Suprapubic skin (tissue), 4 donors: ENCODE results near the gene KCNK5. TPM values are rescaled to one million over a fixed set of nuclear protein-coding genes. Genes with fewer than 3 reads are reported as not detected.

Experiments used
- DNase-seq, 2 donors: peaks; one replicate each; pipeline ENCODE4 v3.0.0-alpha.2; 2019; ENCODE audit warnings: low spot score in 2 of 2
- H3K27ac ChIP-seq: fragments of 200-600 bp; sonication (generic); one replicate; pipeline ENCODE4 v1.5.1; 2019
- H3K27me3 ChIP-seq: fragments of 200-600 bp; sonication (generic); one replicate; pipeline ENCODE4 v1.5.1; 2019
- H3K36me3 ChIP-seq: fragments of 200-600 bp; sonication (generic); one replicate; pipeline ENCODE4 v1.5.1; 2019
- H3K4me1 ChIP-seq: fragments of 200-600 bp; sonication (generic); one replicate; pipeline ENCODE4 v1.5.1; 2019
- H3K4me3 ChIP-seq: fragments of 200-600 bp; sonication (generic); one replicate; pipeline ENCODE4 v1.5.1; 2019; ENCODE audit warnings: mild to moderate bottlenecking
- H3K9me3 ChIP-seq: fragments of 200-600 bp; sonication (generic); one replicate; pipeline ENCODE4 v1.5.1; 2019
- CTCF ChIP-seq, 2 donors: fragments of 200-600 bp in 1 of 2; fragments of 450-650 bp in 1 of 2; sonication (generic) in 1 of 2; IDR thresholded peaks; one replicate each; pipeline ENCODE4 v1.5.1; 2016 to 2019; ENCODE audit warnings: antibody characterized with exemption in 2 of 2, mild to moderate bottlenecking in 1 of 2, moderate library complexity in 1 of 2
- EP300 ChIP-seq: sonication (generic); formaldehyde crosslinking; IDR thresholded peaks from one replicate; pipeline ENCODE4 v1.6.1; 2017; ENCODE audit warnings: antibody characterized with exemption
- POLR2A ChIP-seq, 2 donors: fragments of 450-650 bp; IDR thresholded peaks; one replicate each; pipeline ENCODE4 v1.6.1; 2017; ENCODE audit warnings: antibody characterized with exemption in 2 of 2, mild to moderate bottlenecking in 2 of 2, moderate library complexity in 2 of 2
- POLR2AphosphoS5 ChIP-seq, 3 donors: sonication (generic); formaldehyde crosslinking; IDR thresholded peaks; one replicate each; pipeline ENCODE4 v1.6.1; 2017; ENCODE audit warnings: antibody characterized with exemption in 3 of 3
- WGBS: methylation state at CpG from one replicate; pipeline ENCODE4 v1.1.5; 2018; 5-methylcytosine and 5-hydroxymethylcytosine counted together
- total RNA-seq, 4 donors: library from RNA; depleted of rRNA; stranded (reverse); fragments of >200 nt; gene quantifications; one replicate each; pipeline ENCODE4 v1.1.0, GENCODE V29; 2016

Gene KCNK5
- total RNA-seq, 4 donors from 2014 or later, result 18.6 to 43.9 (median 26.3) TPM

GRCh38 chr6:39198528-39198927 lies 30.7 kb downstream of the KCNK5 start:
- no peak overlapping the region for H3K27ac ChIP-seq
- TF ChIP-seq POLR2A (IDR thresholded peaks at IDR 0.05), result no peak
- no peak for TF ChIP-seq CTCF (IDR thresholded peaks at IDR 0.05)
- TF ChIP-seq EP300, result no peak
- TF ChIP-seq POLR2AphosphoS5 (IDR thresholded peaks at IDR 0.05), result no peak
- peaks cover 2% of the 10 kb centered on the region for H3K4me1 ChIP-seq
- H3K4me3 ChIP-seq, result no peak overlapping the region
- H3K27me3 ChIP-seq, result no peaks in the 10 kb centered on the region
- DNase-seq, result no peak
- peaks cover 4% of the 10 kb centered on the region for H3K36me3 ChIP-seq
- H3K9me3 ChIP-seq, result no peaks in the 10 kb centered on the region

- Histone ChIP-seq H3K4me3 (no peak overlapping the region), H3K4me1 (no peaks in the 10 kb centered on the region), H3K9me3 (no peaks in the 10 kb centered on the region), H3K27me3 (no peaks in the 10 kb centered on the region), H3K36me3 (peaks cover 4% of the 10 kb centered on the region), H3K27ac (no peak overlapping the region)
- no peak for DNase-seq
- TF ChIP-seq POLR2A (IDR thresholded peaks at IDR 0.05) (no peak), EP300 (no peak), POLR2AphosphoS5 (IDR thresholded peaks at IDR 0.05) (no peak), CTCF (IDR thresholded peaks at IDR 0.05) (no peak)
Measured at GRCh38 chr6:39197922-39198500, 31.3 kb downstream of the KCNK5 start.

- no peak overlapping the region for H3K4me3 ChIP-seq
- H3K27me3 ChIP-seq, result no peaks in the 10 kb centered on the region
- peaks cover 4% of the 10 kb centered on the region for H3K36me3 ChIP-seq
- no peak for DNase-seq
- WGBS, result 42% methylated on average over 4 of the region's 4 CpGs
- no peak overlapping the region for H3K27ac ChIP-seq
- TF ChIP-seq POLR2A (IDR thresholded peaks at IDR 0.05) (no peak), EP300 (no peak)
- H3K4me1 ChIP-seq, result no peaks in the 10 kb centered on the region
- no peaks in the 10 kb centered on the region for H3K9me3 ChIP-seq
Measured at GRCh38 chr6:39197521-39197920, 31.8 kb downstream of the KCNK5 start.

- H3K9me3 ChIP-seq, result no peaks in the 10 kb centered on the region
- H3K4me1 ChIP-seq, result no peaks in the 10 kb centered on the region
- no peaks in the 10 kb centered on the region for H3K27me3 ChIP-seq
Measured at GRCh38 chr6:39196673-39197091, 32.6 kb downstream of the KCNK5 start.

GRCh38 chr6:39195792-39196385 lies 33.4 kb downstream of the KCNK5 start:
- DNase-seq, result no peak
- H3K27ac ChIP-seq, result no peak overlapping the region
- H3K36me3 ChIP-seq, result peaks cover 4% of the 10 kb centered on the region
- H3K4me1 ChIP-seq, result no peaks in the 10 kb centered on the region
- no peak overlapping the region for H3K4me3 ChIP-seq
- 88% methylated on average over 3 of the region's 3 CpGs for WGBS
- H3K27me3 ChIP-seq, result no peaks in the 10 kb centered on the region
- no peak for TF ChIP-seq POLR2AphosphoS5 (IDR thresholded peaks at IDR 0.05)
- TF ChIP-seq EP300, result no peak
- TF ChIP-seq CTCF (IDR thresholded peaks at IDR 0.05), result no peak
- TF ChIP-seq POLR2A (IDR thresholded peaks at IDR 0.05), result no peak
- no peaks in the 10 kb centered on the region for H3K9me3 ChIP-seq

More at GRCh38 chr6:39196673-39197091, 32.6 kb downstream of the KCNK5 start:
- Histone ChIP-seq H3K27ac (no peak overlapping the region), H3K36me3 (peaks cover 4% of the 10 kb centered on the region), H3K4me3 (no peak overlapping the region)
- TF ChIP-seq EP300 (no peak), POLR2AphosphoS5 (IDR thresholded peaks at IDR 0.05) (no peak)
- WGBS, result 84% methylated on average over 3 of the region's 3 CpGs
- no peak for DNase-seq

GRCh38 chr6:39194466-39194865 lies 34.8 kb downstream of the KCNK5 start:
- TF ChIP-seq POLR2AphosphoS5 (IDR thresholded peaks at IDR 0.05) (no peak), POLR2A (IDR thresholded peaks at IDR 0.05) (no peak), CTCF (IDR thresholded peaks at IDR 0.05) (no peak), EP300 (no peak)
- Histone ChIP-seq H3K9me3 (no peaks in the 10 kb centered on the region), H3K4me1 (no peaks in the 10 kb centered on the region), H3K27me3 (no peaks in the 10 kb centered on the region), H3K36me3 (peaks cover 4% of the 10 kb centered on the region), H3K4me3 (no peak overlapping the region), H3K27ac (no peak overlapping the region)
- no peak for DNase-seq
- WGBS, result 89% methylated on average over 9 of the region's 9 CpGs
